ENCODE results near the gene IL21R.

Gene IL21R

GRCh38 chr16:27370318-27370717, 31.7 kb upstream of the IL21R start:
- no peak for ATAC-seq

GRCh38 chr16:27373312-27373711, 28.7 kb upstream of the IL21R start:
- no peak for ATAC-seq
- no peak for TF ChIP-seq GLIS3 (CRISPR knock-in tag; IDR thresholded peaks at IDR 0.05)
- TF ChIP-seq RARB (CRISPR knock-in tag; IDR thresholded peaks at IDR 0.05) = no peak
- TF ChIP-seq BACH2 (CRISPR knock-in tag; IDR thresholded peaks at IDR 0.05; ENCODE audit: borderline replicate concordance) = no peak
- no peak for TF ChIP-seq POU6F1 (CRISPR knock-in tag; IDR thresholded peaks at IDR 0.05; ENCODE audit: borderline replicate concordance, low read depth)
- TF ChIP-seq ZNF565 (CRISPR knock-in tag; conservative IDR thresholded peaks at IDR 0.05; ENCODE audit: low read depth) = no peak
- TF ChIP-seq TCF4 (CRISPR knock-in tag; IDR thresholded peaks at IDR 0.05; ENCODE audit: borderline replicate concordance) = no peak
- no peak for TF ChIP-seq CSRNP3 (CRISPR knock-in tag; IDR thresholded peaks at IDR 0.05)
- no peak for TF ChIP-seq ZNF70 (CRISPR knock-in tag; IDR thresholded peaks at IDR 0.05)
- no peak for TF ChIP-seq ARNTL (CRISPR knock-in tag; IDR thresholded peaks at IDR 0.05; ENCODE audit: borderline replicate concordance, low read depth)
- TF ChIP-seq ZFP30 (CRISPR knock-in tag; IDR thresholded peaks at IDR 0.05) = no peak
- no peak for TF ChIP-seq SNAI2 (CRISPR knock-in tag; IDR thresholded peaks at IDR 0.05)
- TF ChIP-seq ZC3H10 (CRISPR knock-in tag; IDR thresholded peaks at IDR 0.05) = no peak
- no peak for TF ChIP-seq ISL1 (CRISPR knock-in tag; IDR thresholded peaks at IDR 0.05)
- no peak for TF ChIP-seq PPARA (CRISPR knock-in tag; IDR thresholded peaks at IDR 0.05; ENCODE audit: borderline replicate concordance)
- TF ChIP-seq ZNF8 (CRISPR knock-in tag; IDR thresholded peaks at IDR 0.05) = no peak
- TF ChIP-seq OSR1 (CRISPR knock-in tag; IDR thresholded peaks at IDR 0.05) = no peak

More at GRCh38 chr16:27370318-27370717, 31.7 kb upstream of the IL21R start:
- no peak for TF ChIP-seq RARB (CRISPR knock-in tag; IDR thresholded peaks at IDR 0.05)
- TF ChIP-seq CSDC2 (CRISPR knock-in tag; IDR thresholded peaks at IDR 0.05) = no peak
- TF ChIP-seq ESRRG (CRISPR knock-in tag; IDR thresholded peaks at IDR 0.05) = no peak
- TF ChIP-seq ZFP30 (CRISPR knock-in tag; IDR thresholded peaks at IDR 0.05) = no peak
- TF ChIP-seq ZNF70 (CRISPR knock-in tag; IDR thresholded peaks at IDR 0.05) = no peak
- no peak for TF ChIP-seq ZNF8 (CRISPR knock-in tag; IDR thresholded peaks at IDR 0.05)
- no peak for TF ChIP-seq ISL1 (CRISPR knock-in tag; IDR thresholded peaks at IDR 0.05)
- TF ChIP-seq POU6F1 (CRISPR knock-in tag; IDR thresholded peaks at IDR 0.05; ENCODE audit: borderline replicate concordance, low read depth) = no peak
- no peak for TF ChIP-seq TOX (CRISPR knock-in tag; IDR thresholded peaks at IDR 0.05; ENCODE audit: borderline replicate concordance)
- no peak for TF ChIP-seq ARNTL (CRISPR knock-in tag; IDR thresholded peaks at IDR 0.05; ENCODE audit: borderline replicate concordance, low read depth)
- TF ChIP-seq ZFP3 (CRISPR knock-in tag; IDR thresholded peaks at IDR 0.05) = no peak
- no peak for TF ChIP-seq OSR1 (CRISPR knock-in tag; IDR thresholded peaks at IDR 0.05)
- no peak for TF ChIP-seq CSRNP3 (CRISPR knock-in tag; IDR thresholded peaks at IDR 0.05)
- no peak for TF ChIP-seq CREB5 (CRISPR knock-in tag; IDR thresholded peaks at IDR 0.05; ENCODE audit: low read depth)
- no peak for TF ChIP-seq TSHZ2 (CRISPR knock-in tag; IDR thresholded peaks at IDR 0.05)
- no peak for TF ChIP-seq PPARA (CRISPR knock-in tag; IDR thresholded peaks at IDR 0.05; ENCODE audit: borderline replicate concordance)
- TF ChIP-seq SNAI2 (CRISPR knock-in tag; IDR thresholded peaks at IDR 0.05) = no peak
- TF ChIP-seq TCF4 (CRISPR knock-in tag; IDR thresholded peaks at IDR 0.05; ENCODE audit: borderline replicate concordance) = no peak
